Measurements from ENCODE around the gene APOO. TPM values are rescaled to one million over a fixed set of nuclear protein-coding genes. Genes with fewer than 3 reads are reported as not detected.

The APOO gene
- total RNA-seq, 1 donor from 2014 or later = 8.6 TPM

DNA sequence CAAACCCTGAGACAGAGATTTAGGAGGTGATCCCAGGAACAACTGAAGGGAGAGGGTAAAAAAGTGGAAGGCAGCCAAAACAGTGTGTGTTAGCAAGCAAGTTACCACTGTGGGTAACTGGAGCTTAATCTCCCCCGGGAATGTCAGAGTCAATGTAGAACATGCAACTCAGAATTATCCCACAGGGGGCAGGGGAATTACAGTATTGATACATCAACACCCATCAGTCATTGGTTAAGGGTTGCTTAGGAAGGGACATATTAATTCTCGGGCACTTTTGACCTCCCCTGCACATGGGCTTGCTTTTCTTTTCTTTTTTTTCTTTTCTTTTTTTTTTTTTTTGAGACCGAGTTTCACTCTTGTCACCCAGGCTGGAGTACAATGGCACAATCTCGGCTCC is 29.4 kb upstream of the APOO start:
- intact Hi-C loops (cut with DNase I) = no loop called here
- TF ChIP-seq POLR2AphosphoS5 (IDR thresholded peaks at IDR 0.05; ENCODE audit: insufficient read depth in 1 of 2, low read depth in 1 of 2) = no peak
- TF ChIP-seq POLR2A (IDR thresholded peaks at IDR 0.05) = no peak
- TF ChIP-seq, protein P1, sequence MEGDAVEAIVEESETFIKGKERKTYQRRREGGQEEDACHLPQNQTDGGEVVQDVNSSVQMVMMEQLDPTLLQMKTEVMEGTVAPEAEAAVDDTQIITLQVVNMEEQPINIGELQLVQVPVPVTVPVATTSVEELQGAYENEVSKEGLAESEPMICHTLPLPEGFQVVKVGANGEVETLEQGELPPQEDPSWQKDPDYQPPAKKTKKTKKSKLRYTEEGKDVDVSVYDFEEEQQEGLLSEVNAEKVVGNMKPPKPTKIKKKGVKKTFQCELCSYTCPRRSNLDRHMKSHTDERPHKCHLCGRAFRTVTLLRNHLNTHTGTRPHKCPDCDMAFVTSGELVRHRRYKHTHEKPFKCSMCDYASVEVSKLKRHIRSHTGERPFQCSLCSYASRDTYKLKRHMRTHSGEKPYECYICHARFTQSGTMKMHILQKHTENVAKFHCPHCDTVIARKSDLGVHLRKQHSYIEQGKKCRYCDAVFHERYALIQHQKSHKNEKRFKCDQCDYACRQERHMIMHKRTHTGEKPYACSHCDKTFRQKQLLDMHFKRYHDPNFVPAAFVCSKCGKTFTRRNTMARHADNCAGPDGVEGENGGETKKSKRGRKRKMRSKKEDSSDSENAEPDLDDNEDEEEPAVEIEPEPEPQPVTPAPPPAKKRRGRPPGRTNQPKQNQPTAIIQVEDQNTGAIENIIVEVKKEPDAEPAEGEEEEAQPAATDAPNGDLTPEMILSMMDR (IDR thresholded peaks at IDR 0.05) = no peak
- Histone ChIP-seq H3K27me3 (no peaks in the 10 kb centered on the region), H3K27ac (no peak overlapping the region), H3K36me3 (no peaks in the 10 kb centered on the region), H3K4me3 (no peak overlapping the region), H3K4me1 (no peaks in the 10 kb centered on the region), H3K9me3 (no peaks in the 10 kb centered on the region)
- no peak for DNase-seq (ENCODE audit: extremely low spot score in 2 of 2)

DNA sequence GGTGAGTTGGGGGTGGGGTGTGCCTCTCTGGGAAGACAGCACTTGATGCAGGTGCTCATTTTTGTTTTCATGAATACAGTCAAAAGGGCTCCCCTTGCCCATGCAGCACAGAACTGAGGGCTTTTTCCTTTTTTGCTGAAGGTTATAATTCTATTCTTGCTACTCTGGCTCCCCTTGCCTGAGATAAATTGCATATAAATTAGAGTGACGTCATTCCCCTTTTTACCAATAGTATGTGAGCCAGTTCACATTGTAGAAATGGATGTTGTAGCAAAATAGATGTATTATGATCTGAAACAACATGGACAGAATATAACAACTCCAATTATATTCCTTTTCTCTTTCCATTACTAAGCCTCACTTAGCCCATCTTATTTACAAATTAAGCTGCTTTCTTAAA is 28.4 kb upstream of the APOO start:
- no peaks in the 10 kb centered on the region for H3K36me3 ChIP-seq
- intact Hi-C loops (cut with DNase I) = no loop called here
- H3K4me1 ChIP-seq = no peaks in the 10 kb centered on the region
- TF ChIP-seq POLR2AphosphoS5 (IDR thresholded peaks at IDR 0.05; ENCODE audit: insufficient read depth in 1 of 2, low read depth in 1 of 2) (no peak), POLR2A (IDR thresholded peaks at IDR 0.05) (no peak)
- TF ChIP-seq, protein P1 (IDR thresholded peaks at IDR 0.05) = no peak
- H3K27me3 ChIP-seq = no peaks in the 10 kb centered on the region
- DNase-seq (ENCODE audit: extremely low spot score in 2 of 2) = no peak
- H3K9me3 ChIP-seq = no peaks in the 10 kb centered on the region
- no peak overlapping the region for H3K4me3 ChIP-seq
- no peak overlapping the region for H3K27ac ChIP-seq

DNA sequence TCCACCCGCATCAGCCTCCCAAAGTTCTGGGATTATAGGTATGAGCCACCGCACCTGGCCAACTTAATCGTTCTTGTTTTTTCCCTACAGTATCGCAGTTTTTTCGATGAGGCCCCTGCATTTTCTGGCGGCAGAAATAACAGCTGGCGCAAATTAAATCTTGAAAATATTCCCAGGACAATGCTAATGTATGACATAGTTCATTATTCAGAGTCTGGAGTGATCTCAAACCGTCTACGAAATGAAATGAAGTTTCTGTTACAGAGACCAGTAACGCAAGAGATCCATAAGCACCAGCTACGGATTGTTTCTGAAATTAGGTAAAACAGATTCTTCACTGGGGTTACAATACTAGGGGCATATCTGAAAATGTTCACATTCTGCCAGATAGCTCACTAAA is 27.4 kb upstream of the APOO start:
- DNase-seq (ENCODE audit: extremely low spot score in 2 of 2) = no peak
- H3K36me3 ChIP-seq = no peaks in the 10 kb centered on the region
- no peak overlapping the region for H3K4me3 ChIP-seq
- no peaks in the 10 kb centered on the region for H3K4me1 ChIP-seq
- TF ChIP-seq, protein P1 (IDR thresholded peaks at IDR 0.05) = no peak
- no peak for TF ChIP-seq POLR2AphosphoS5 (IDR thresholded peaks at IDR 0.05; ENCODE audit: insufficient read depth in 1 of 2, low read depth in 1 of 2)
- TF ChIP-seq POLR2A (IDR thresholded peaks at IDR 0.05) = no peak
- intact Hi-C loops (cut with DNase I) = no loop called here
- no peak overlapping the region for H3K27ac ChIP-seq
- H3K27me3 ChIP-seq = no peaks in the 10 kb centered on the region
- H3K9me3 ChIP-seq = no peaks in the 10 kb centered on the region

DNA sequence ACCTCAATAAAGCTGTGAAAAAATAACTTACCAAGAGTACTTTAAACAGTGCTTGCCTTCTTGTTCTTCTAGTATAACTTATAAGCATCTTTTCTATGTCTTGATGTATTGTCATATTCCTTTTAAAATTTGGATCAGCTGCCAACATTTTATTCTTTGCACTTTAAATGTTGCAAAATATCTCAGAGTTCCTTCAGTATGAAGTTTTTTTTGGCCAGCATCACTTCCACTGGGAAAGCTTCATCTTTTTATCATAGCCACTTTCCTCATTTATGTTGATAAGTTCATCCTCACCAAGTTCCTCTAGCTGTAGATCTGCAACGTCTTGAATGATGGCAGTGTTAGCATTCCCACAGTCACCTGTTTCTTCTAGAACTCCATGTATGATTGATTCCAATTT is 24.3 kb upstream of the APOO start:
- Histone ChIP-seq H3K27me3 (no peaks in the 10 kb centered on the region), H3K27ac (no peak overlapping the region), H3K36me3 (no peaks in the 10 kb centered on the region), H3K9me3 (no peaks in the 10 kb centered on the region), H3K4me1 (no peaks in the 10 kb centered on the region), H3K4me3 (no peak overlapping the region)
- DNase-seq (ENCODE audit: extremely low spot score in 2 of 2) = no peak
- intact Hi-C loops (cut with DNase I) = no loop called here
- TF ChIP-seq POLR2A (IDR thresholded peaks at IDR 0.05) (no peak), POLR2AphosphoS5 (IDR thresholded peaks at IDR 0.05; ENCODE audit: insufficient read depth in 1 of 2, low read depth in 1 of 2) (no peak)
- TF ChIP-seq, protein P1 (IDR thresholded peaks at IDR 0.05) = no peak

DNA sequence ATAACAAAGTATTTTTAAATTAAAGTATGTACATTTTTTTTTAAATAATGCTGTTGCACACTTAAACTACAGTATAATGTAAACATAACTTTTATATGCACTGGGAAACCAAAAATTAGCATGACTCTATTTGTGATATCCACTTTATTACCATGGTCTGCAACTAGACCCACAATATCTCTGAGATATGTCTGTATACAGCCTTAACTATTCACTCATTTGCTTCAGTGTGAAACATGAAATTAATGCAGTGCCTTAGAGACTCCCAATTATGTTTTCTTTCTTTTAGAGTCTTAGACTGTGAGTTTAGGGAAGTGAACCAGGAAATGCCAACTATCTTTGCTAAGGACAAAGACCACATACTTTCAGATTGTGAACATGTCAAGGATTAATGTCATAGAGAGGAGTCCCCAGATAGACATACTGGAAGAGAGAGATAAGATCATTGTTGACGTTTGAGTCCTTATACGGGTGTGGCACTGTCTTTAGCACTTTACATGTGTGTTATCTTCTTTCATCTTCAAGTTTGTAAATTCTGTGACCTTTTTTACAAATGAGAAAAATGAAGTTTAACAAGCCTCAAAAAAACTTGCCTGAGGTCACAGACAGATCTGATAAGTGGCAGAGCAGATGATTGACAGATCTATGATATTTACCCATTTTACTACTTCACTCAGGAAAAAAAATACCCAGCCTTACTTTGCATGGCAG is 23.3 kb upstream of the APOO start:
- no peak overlapping the region for H3K4me3 ChIP-seq
- H3K9me3 ChIP-seq = no peaks in the 10 kb centered on the region
- no peak overlapping the region for H3K27ac ChIP-seq
- DNase-seq (ENCODE audit: extremely low spot score in 2 of 2) = no peak
- no peaks in the 10 kb centered on the region for H3K4me1 ChIP-seq
- TF ChIP-seq POLR2A (IDR thresholded peaks at IDR 0.05) (no peak), POLR2AphosphoS5 (IDR thresholded peaks at IDR 0.05; ENCODE audit: insufficient read depth in 1 of 2, low read depth in 1 of 2) (no peak)
- TF ChIP-seq, protein P1 (IDR thresholded peaks at IDR 0.05) = no peak
- no peaks in the 10 kb centered on the region for H3K36me3 ChIP-seq
- no peaks in the 10 kb centered on the region for H3K27me3 ChIP-seq
- intact Hi-C loops (cut with DNase I) = no loop called here

Data from vagina (tissue), 2 donors.